H9 (cell line): ENCODE data around the gene PEX16. TPM values are rescaled to one million over a fixed set of nuclear protein-coding genes. Genes with fewer than 3 reads are reported as not detected.

Source experiments
- DNase-seq: peaks from one replicate; pipeline ENCODE4 v3.0.0-alpha.2; 2017
- H2AFZ ChIP-seq: one replicate; pipeline ENCODE4 v1.6.1; 2013; ENCODE audit warnings: mild to moderate bottlenecking, low read length, control low read depth, moderate library complexity
- H2AK5ac ChIP-seq: 2 replicates; pipeline ENCODE4 v1.6.1; 2013; ENCODE audit warnings: low read length, control low read depth, mixed read lengths; ENCODE audit not compliant: insufficient read length
- H2BK120ac ChIP-seq: one replicate; pipeline ENCODE4 v1.6.1; 2013; ENCODE audit warnings: low read depth, mild to moderate bottlenecking, low read length, control low read depth, inconsistent platforms; ENCODE audit not compliant: poor library complexity, severe bottlenecking
- H2BK12ac ChIP-seq: 2 replicates; pipeline ENCODE4 v1.6.1; 2013; ENCODE audit warnings: low read length, control low read depth, mixed read lengths, low read depth; ENCODE audit not compliant: insufficient read length
- H2BK15ac ChIP-seq: 2 replicates; pipeline ENCODE4 v1.6.1; 2013; ENCODE audit warnings: low read depth, low read length, control low read depth
- H2BK20ac ChIP-seq: one replicate; pipeline ENCODE4 v1.6.1; 2013; ENCODE audit warnings: low read depth, mild to moderate bottlenecking, low read length, control low read depth, inconsistent platforms; ENCODE audit not compliant: poor library complexity, severe bottlenecking
- H2BK5ac ChIP-seq: 2 replicates; pipeline ENCODE4 v1.6.1; 2013; ENCODE audit warnings: low read length, control low read depth, mixed read lengths; ENCODE audit not compliant: insufficient read length
- H3K14ac ChIP-seq: 2 replicates; pipeline ENCODE4 v1.6.1; 2013; ENCODE audit warnings: low read length, control low read depth; ENCODE audit not compliant: insufficient read depth
- H3K18ac ChIP-seq: 2 replicates; pipeline ENCODE4 v1.6.1; 2013; ENCODE audit warnings: low read depth, mild to moderate bottlenecking, mixed read lengths, low read length, control low read depth; ENCODE audit not compliant: insufficient read length
- H3K23ac ChIP-seq: 2 replicates; pipeline ENCODE4 v1.6.1; 2013; ENCODE audit warnings: low read length, control low read depth, mixed read lengths, low read depth; ENCODE audit not compliant: insufficient read length
- H3K23me2 ChIP-seq: 2 replicates; pipeline ENCODE4 v1.6.1; 2013; ENCODE audit warnings: low read depth, mild to moderate bottlenecking, mixed read lengths, low read length, control low read depth; ENCODE audit not compliant: insufficient read length, poor library complexity, severe bottlenecking
- H3K27ac ChIP-seq: 2 replicates; pipeline ENCODE4 v1.5.1; 2013; ENCODE audit warnings: low read length, control low read depth, mixed read lengths, low read depth; ENCODE audit not compliant: insufficient read length
- H3K27me3 ChIP-seq: 2 replicates; pipeline ENCODE4 v1.6.1; 2013; ENCODE audit warnings: low read length, control low read depth, inconsistent platforms; ENCODE audit not compliant: insufficient read depth
- H3K4ac ChIP-seq: 2 replicates; pipeline ENCODE4 v1.6.1; 2013; ENCODE audit warnings: low read depth, mild to moderate bottlenecking, control low read depth, inconsistent platforms, low read length, moderate library complexity
- H3K4me1 ChIP-seq: 2 replicates; pipeline ENCODE4 v1.6.1; 2013; ENCODE audit warnings: low read length, control low read depth, inconsistent platforms; ENCODE audit not compliant: insufficient read depth
- H3K4me2 ChIP-seq: 2 replicates; pipeline ENCODE4 v1.6.1; 2013; ENCODE audit warnings: low read length, control low read depth, mixed read lengths; ENCODE audit not compliant: insufficient read length, insufficient read depth
- H3K56ac ChIP-seq: 2 replicates; pipeline ENCODE4 v1.6.1; 2013; ENCODE audit warnings: low read depth, mild to moderate bottlenecking, mixed read lengths, low read length, control low read depth; ENCODE audit not compliant: insufficient read length
- H3K79me1 ChIP-seq: 2 replicates; pipeline ENCODE4 v1.6.1; 2013; ENCODE audit warnings: low read depth, mild to moderate bottlenecking, moderate library complexity, low read length, control low read depth, inconsistent platforms; ENCODE audit not compliant: insufficient read depth, poor library complexity, severe bottlenecking
- H3K79me2 ChIP-seq: 2 replicates; pipeline ENCODE4 v1.6.1; 2013; ENCODE audit warnings: low read length, control low read depth, inconsistent platforms; ENCODE audit not compliant: insufficient read depth
- H3K9ac ChIP-seq: 2 replicates; pipeline ENCODE4 v1.6.1; 2013; ENCODE audit warnings: low read length, control low read depth, mixed read lengths; ENCODE audit not compliant: insufficient read length; ENCODE audit errors: extremely low read depth
- H3K9me3 ChIP-seq: one replicate; pipeline ENCODE4 v1.6.1; 2013; ENCODE audit warnings: low read depth, low read length, inconsistent platforms; ENCODE audit not compliant: control insufficient read depth
- H3T11ph ChIP-seq: one replicate; pipeline ENCODE4 v1.6.1; 2013; ENCODE audit warnings: mild to moderate bottlenecking, low read length, control low read depth, inconsistent platforms
- H4K20me1 ChIP-seq: one replicate; pipeline ENCODE4 v1.6.1; 2013; ENCODE audit not compliant: control insufficient read depth, insufficient read length, insufficient read depth
- H4K5ac ChIP-seq: 2 replicates; pipeline ENCODE4 v1.6.1; 2013; ENCODE audit warnings: low read depth, mild to moderate bottlenecking, mixed read lengths, low read length, control low read depth; ENCODE audit not compliant: insufficient read length
- H4K8ac ChIP-seq: replicated peaks from 2 replicates; pipeline ENCODE4 v1.6.1; 2013; ENCODE audit warnings: low read length, control low read depth, mixed read lengths, low read depth; ENCODE audit not compliant: insufficient read length
- H4K91ac ChIP-seq: 2 replicates; pipeline ENCODE4 v1.6.1; 2013; ENCODE audit warnings: low read depth, mild to moderate bottlenecking, moderate library complexity, mixed read lengths, low read length, control low read depth; ENCODE audit not compliant: insufficient read length
- H3K27ac Mint-ChIP-seq, 3 experiments: 2 replicates in 2 of 3; 3 replicates in 1 of 3; pipeline ENCODE4 v1.8.0; 2020 to 2021; ENCODE audit warnings: mixed read lengths in 3 of 3, mild to moderate bottlenecking in 1 of 3, moderate library complexity in 1 of 3
- H3K27me3 Mint-ChIP-seq: 2 replicates; pipeline ENCODE4 v1.8.0; 2021; ENCODE audit warnings: low read depth, mild to moderate bottlenecking, moderate library complexity, mixed read lengths
- H3K36me3 Mint-ChIP-seq, 3 experiments: 2 replicates in 2 of 3; 3 replicates in 1 of 3; pipeline ENCODE4 v1.8.0; 2020 to 2021; ENCODE audit warnings: low read depth in 3 of 3, mixed read lengths in 3 of 3; ENCODE audit not compliant: insufficient read depth in 1 of 3
- H3K4me1 Mint-ChIP-seq, 2 experiments: 2 replicates each; pipeline ENCODE4 v1.8.0; 2020; ENCODE audit warnings: mixed read lengths in 2 of 2
- H3K4me3 Mint-ChIP-seq, 2 experiments: 2 replicates in 1 of 2; 3 replicates in 1 of 2; pipeline ENCODE4 v1.8.0; 2020 to 2021; ENCODE audit warnings: mild to moderate bottlenecking in 2 of 2, mixed read lengths in 2 of 2, moderate library complexity in 1 of 2
- H3K9me3 Mint-ChIP-seq, 2 experiments: 2 replicates in 1 of 2; 3 replicates in 1 of 2; pipeline ENCODE4 v1.8.0; 2020; ENCODE audit warnings: mild to moderate bottlenecking in 2 of 2, mixed read lengths in 2 of 2, moderate library complexity in 1 of 2
- WGBS: extraction: QIAGEN DNeasy Blood & Tissue Kit; methylation state at CpG from one replicate; pipeline ENCODE4 v1.1.7; 2013; ENCODE audit warnings: missing lambda C conversion rate, low lambda C conversion rate, mixed read lengths; ENCODE audit not compliant: insufficient read length; ENCODE audit errors: extremely low coverage; 5-methylcytosine and 5-hydroxymethylcytosine counted together
- total RNA-seq: library from RNA; stranded (reverse); gene quantifications from 2 replicates; pipeline ENCODE4 v1.2.1, GENCODE V29; 2021
- TF ChIP-seq, protein P1 (sequence below): fragments of 200-600 bp; sonication (generic); conservative IDR thresholded peaks from 3 replicates; pipeline ENCODE4 v1.8.0; 2021; ENCODE audit warnings: antibody characterized with exemption, mild to moderate bottlenecking

The PEX16 gene
- total RNA-seq, 1 experiment from 2014 or later, result 30.8 TPM

DNA sequence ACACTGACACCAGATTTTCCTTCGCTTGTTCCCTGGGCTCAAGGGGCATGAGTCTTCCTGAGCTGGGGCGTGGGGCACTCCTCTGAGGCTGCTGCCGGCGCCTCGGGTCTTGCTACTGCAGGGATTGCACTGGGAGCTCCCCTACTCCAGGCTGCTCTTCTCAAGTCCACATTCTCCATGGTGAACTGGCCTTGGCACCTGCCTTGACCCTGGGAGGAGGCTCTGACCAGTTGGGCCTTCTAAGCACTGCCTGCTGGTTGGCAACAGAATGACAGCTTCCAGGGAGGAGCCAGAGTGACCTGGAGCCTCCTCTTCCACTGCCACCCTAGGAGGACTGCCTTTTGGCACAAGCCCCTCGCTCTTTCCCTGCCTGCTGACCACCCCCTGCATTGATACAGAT lies 20.1 kb downstream of the PEX16 start:
- Histone ChIP-seq H3K4me1 (no peaks in the 10 kb centered on the region; the same call in 1 of the 2 replicates), H3K79me2 (no peaks in the 10 kb centered on the region), H4K20me1 (no peaks in the 10 kb centered on the region), H3K4me2 (no peak overlapping the region), H3K56ac (no peak overlapping the region), H4K91ac (no peak overlapping the region), H3K14ac (no peak overlapping the region), H2BK15ac (no peak overlapping the region), H3K18ac (no peak overlapping the region), H2BK12ac (no peak overlapping the region), H2AK5ac (no peak overlapping the region), H4K5ac (no peak overlapping the region), H3K23ac (no peak overlapping the region), H3K23me2 (peaks cover 10% of the 10 kb centered on the region), H2BK5ac (no peak overlapping the region), H2BK120ac (no peak overlapping the region), H3K27me3 (no peaks in the 10 kb centered on the region; the same call in 1 of the 2 replicates), H3K79me1 (no peaks in the 10 kb centered on the region), H3K4ac (no peak overlapping the region), H3K9me3 (no peaks in the 10 kb centered on the region), H3K27ac (no peak overlapping the region), H3K9ac (no peak overlapping the region), H2BK20ac (no peak overlapping the region), H3T11ph (no peak overlapping the region), H2AFZ (no peak overlapping the region), H4K8ac (no peak overlapping the region)
- Mint-ChIP-seq H3K27ac (no peak overlapping the region), H3K4me1 (peaks cover 29 to 46% of the 10 kb centered on the region in 2 experiments), H3K4me3 (no peak overlapping the region), H3K36me3 (peaks cover 0 to 12% (median 4%) of the 10 kb centered on the region in 3 experiments; a peak in 4 of 7 replicates), H3K27me3 (peaks cover 6% of the 10 kb centered on the region), H3K9me3 (no peaks in the 10 kb centered on the region)
- no peak for DNase-seq
- no CpG with 5 or more reads among the region's 6 CpGs for WGBS
- TF ChIP-seq, protein P1, sequence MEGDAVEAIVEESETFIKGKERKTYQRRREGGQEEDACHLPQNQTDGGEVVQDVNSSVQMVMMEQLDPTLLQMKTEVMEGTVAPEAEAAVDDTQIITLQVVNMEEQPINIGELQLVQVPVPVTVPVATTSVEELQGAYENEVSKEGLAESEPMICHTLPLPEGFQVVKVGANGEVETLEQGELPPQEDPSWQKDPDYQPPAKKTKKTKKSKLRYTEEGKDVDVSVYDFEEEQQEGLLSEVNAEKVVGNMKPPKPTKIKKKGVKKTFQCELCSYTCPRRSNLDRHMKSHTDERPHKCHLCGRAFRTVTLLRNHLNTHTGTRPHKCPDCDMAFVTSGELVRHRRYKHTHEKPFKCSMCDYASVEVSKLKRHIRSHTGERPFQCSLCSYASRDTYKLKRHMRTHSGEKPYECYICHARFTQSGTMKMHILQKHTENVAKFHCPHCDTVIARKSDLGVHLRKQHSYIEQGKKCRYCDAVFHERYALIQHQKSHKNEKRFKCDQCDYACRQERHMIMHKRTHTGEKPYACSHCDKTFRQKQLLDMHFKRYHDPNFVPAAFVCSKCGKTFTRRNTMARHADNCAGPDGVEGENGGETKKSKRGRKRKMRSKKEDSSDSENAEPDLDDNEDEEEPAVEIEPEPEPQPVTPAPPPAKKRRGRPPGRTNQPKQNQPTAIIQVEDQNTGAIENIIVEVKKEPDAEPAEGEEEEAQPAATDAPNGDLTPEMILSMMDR, result no peak
